HepG2 (cell line): ENCODE data around the gene TCN2. TPM values are rescaled to one million over a fixed set of nuclear protein-coding genes. Genes with fewer than 3 reads are reported as not detected.

Experiments used
- ASH2L ChIP-seq: fragments of 300-600, 200-600 bp; sonication (generic); IDR thresholded peaks from 2 replicates; pipeline ENCODE4 v1.7.0; 2017; ENCODE audit warnings: low read depth, mild to moderate bottlenecking, moderate library complexity, mixed read lengths, low read length; ENCODE audit not compliant: insufficient read length
- IKZF5 ChIP-seq: IDR thresholded peaks from 2 replicates; pipeline ENCODE4 v1.6.1; 2018; ENCODE audit warnings: missing genetic modification reagents, mild to moderate bottlenecking, missing compliant biosample characterization
- KDM2A ChIP-seq: sonication (generic); formaldehyde crosslinking; IDR thresholded peaks from 2 replicates; pipeline ENCODE4 v1.4.0; 2020; ENCODE audit warnings: low read depth, missing genetic modification reagents, borderline replicate concordance
- KIAA2018 ChIP-seq: sonication (generic); formaldehyde crosslinking; IDR thresholded peaks from 2 replicates; pipeline ENCODE4 v1.5.0; 2020; ENCODE audit warnings: mild to moderate bottlenecking, missing genetic modification reagents, borderline replicate concordance
- KLF12 ChIP-seq: sonication (generic); formaldehyde crosslinking; IDR thresholded peaks from 2 replicates; pipeline ENCODE4 v1.4.0; 2020; ENCODE audit warnings: missing genetic modification reagents, borderline replicate concordance
- MAX ChIP-seq: IDR thresholded peaks from 2 replicates; pipeline ENCODE4 v1.6.1; 2012; ENCODE audit warnings: inconsistent platforms
- MYC ChIP-seq: sonication (generic); formaldehyde crosslinking; IDR thresholded peaks from 2 replicates; pipeline ENCODE4 v1.9.0; 2021; ENCODE audit warnings: missing genetic modification reagents, borderline replicate concordance
- PPARG ChIP-seq: conservative IDR thresholded peaks from 2 replicates; pipeline ENCODE4 v1.6.1; 2016; ENCODE audit warnings: missing biosample characterization, missing genetic modification reagents
- RBFOX2 ChIP-seq: fragments of 200-400 bp; formaldehyde crosslinking; IDR thresholded peaks from 2 replicates; pipeline ENCODE4 v1.6.1; 2017; ENCODE audit warnings: low read depth, mild to moderate bottlenecking, low read length
- SKI ChIP-seq: fragments of 450-650 bp; IDR thresholded peaks from one replicate; pipeline ENCODE4 v1.6.1; 2018; ENCODE audit warnings: mild to moderate bottlenecking; ENCODE audit not compliant: partially characterized antibody
- ZBTB10 ChIP-seq: sonication (generic); formaldehyde crosslinking; IDR thresholded peaks from 2 replicates; pipeline ENCODE4 v1.4.0; 2020; ENCODE audit warnings: missing genetic modification reagents, borderline replicate concordance
- ZBTB7A ChIP-seq: sonication (generic); formaldehyde crosslinking; IDR thresholded peaks from 2 replicates; pipeline ENCODE4 v1.8.0; 2022; ENCODE audit warnings: mild to moderate bottlenecking, missing genetic modification reagents
- ZNF263 ChIP-seq: sonication (generic); formaldehyde crosslinking; IDR thresholded peaks from 2 replicates; pipeline ENCODE4 v1.4.0; 2020; ENCODE audit warnings: missing genetic modification reagents
- ZNF354B ChIP-seq: sonication (generic); formaldehyde crosslinking; IDR thresholded peaks from 2 replicates; pipeline ENCODE4 v1.8.0; 2022; ENCODE audit warnings: mild to moderate bottlenecking, missing genetic modification reagents
- ZNF572 ChIP-seq: sonication (generic); formaldehyde crosslinking; IDR thresholded peaks from 2 replicates; pipeline ENCODE4 v1.5.1; 2020; ENCODE audit warnings: mild to moderate bottlenecking, missing genetic modification reagents
- ZNF709 ChIP-seq: sonication (generic); formaldehyde crosslinking; IDR thresholded peaks from 2 replicates; pipeline ENCODE4 v1.5.0; 2020; ENCODE audit warnings: mild to moderate bottlenecking, missing genetic modification reagents
- polyA plus RNA-seq, 8 experiments: library from polyadenylated mRNA; depleted of rRNA in 3 of 8; stranded (reverse) in 7 of 8; unstranded in 1 of 8; fragments of >200 nt; fragmentation: Illumina TruSeq in 4 of 8; extraction: Trizol in 4 of 8; gene quantifications; 2 replicates each; pipeline versions ENCODE4 v1.2.1 to v1.2.3, GENCODE V29; 2011 to 2016; ENCODE audit warnings: low read depth in 4 of 8, missing spikeins in 1 of 8, mixed read lengths in 1 of 8; ENCODE audit not compliant: insufficient read depth in 1 of 8
- total RNA-seq, 5 experiments: library from RNA; depleted of rRNA; stranded (reverse); fragments of >200 nt; fragmentation: Illumina TruSeq; extraction: Trizol; gene quantifications; 2 replicates each; pipeline ENCODE4 v1.2.3, GENCODE V29; 2016; ENCODE audit warnings: low read depth in 1 of 5

Gene TCN2
- total and polyA plus RNA-seq, 2 of the 13 experiments (the other 11 are each of a cell fraction or from before 2014, with no cell fraction given) = 0.29 to 0.31 TPM

GRCh38 chr22:30574095-30574981, 32.6 kb upstream of the TCN2 start, which contains the start of gene GAL3ST1 (continued):
- TF ChIP-seq KIAA2018 (CRISPR knock-in tag) (no peak), MAX (0 out of 2 replicates have a peak, but pooled peaks have one; percentile 15), ZNF354B (CRISPR knock-in tag) (no peak), ASH2L (peak; percentile 51), ZBTB10 (CRISPR knock-in tag) (no peak), RBFOX2 (peak; percentile 56), ZNF709 (CRISPR knock-in tag) (no peak), ZNF572 (0 out of 2 replicates have a peak, but pooled peaks have one; percentile 63), ZBTB7A (CRISPR knock-in tag) (no peak), MYC (CRISPR knock-in tag) (peak; percentile 33; the same call in 1 of the 2 replicates), SKI (no peak), IKZF5 (CRISPR knock-in tag) (0 out of 2 replicates have a peak, but pooled peaks have one; percentile 1), ZNF263 (CRISPR knock-in tag) (peak; percentile 0; the same call in 1 of the 2 replicates), KDM2A (CRISPR knock-in tag) (peak; percentile 67), PPARG (CRISPR knock-in tag) (no peak), KLF12 (CRISPR knock-in tag) (0 out of 2 replicates have a peak, but pooled peaks have one; percentile 38)
